HepG2 (cell line): ENCODE measurements around the gene SECTM1. TPM values are rescaled to one million over a fixed set of nuclear protein-coding genes. Genes with fewer than 3 reads are reported as not detected.

Experiments used
- ARHGAP35 ChIP-seq: sonication (generic); formaldehyde crosslinking; IDR thresholded peaks from 2 replicates; pipeline ENCODE4 v1.9.0; 2022; ENCODE audit warnings: mild to moderate bottlenecking, inconsistent platforms, moderate library complexity, missing genetic modification reagents, borderline replicate concordance
- BCL6 ChIP-seq: IDR thresholded peaks from 2 replicates; pipeline ENCODE4 v1.6.1; 2016; ENCODE audit warnings: missing genetic modification reagents, missing compliant biosample characterization
- CHD4 ChIP-seq: fragments of 200-600 bp; sonication (generic); IDR thresholded peaks from 2 replicates; pipeline ENCODE4 v1.7.0; 2017; ENCODE audit warnings: mild to moderate bottlenecking, low read length, borderline replicate concordance
- ELF3 ChIP-seq: IDR thresholded peaks from 2 replicates; pipeline ENCODE4 v1.6.1; 2016; ENCODE audit warnings: missing genetic modification reagents, missing compliant biosample characterization
- FOXA3 ChIP-seq: IDR thresholded peaks from 2 replicates; pipeline ENCODE4 v1.6.1; 2016; ENCODE audit warnings: missing genetic modification reagents, missing compliant biosample characterization
- FOXK1 ChIP-seq: sonication (generic); formaldehyde crosslinking; IDR thresholded peaks from 2 replicates; pipeline ENCODE4 v1.4.0; 2020; ENCODE audit warnings: low read depth, missing genetic modification reagents, borderline replicate concordance
- FOXO4 ChIP-seq: sonication (generic); formaldehyde crosslinking; conservative IDR thresholded peaks from 2 replicates; pipeline ENCODE4 v1.8.1; 2023; ENCODE audit warnings: missing genetic modification reagents
- GFI1 ChIP-seq: sonication (generic); formaldehyde crosslinking; IDR thresholded peaks from 2 replicates; pipeline ENCODE4 v1.5.0; 2020; ENCODE audit warnings: missing genetic modification reagents, mild to moderate bottlenecking, borderline replicate concordance
- HES4 ChIP-seq: sonication (generic); formaldehyde crosslinking; IDR thresholded peaks from 2 replicates; pipeline ENCODE4 v1.9.0; 2021; ENCODE audit warnings: mild to moderate bottlenecking, missing genetic modification reagents, borderline replicate concordance
- JUND ChIP-seq: sonication (generic); formaldehyde crosslinking; IDR thresholded peaks from 2 replicates; pipeline ENCODE4 v1.8.0; 2022; ENCODE audit warnings: mild to moderate bottlenecking, missing genetic modification reagents
- MYC ChIP-seq: sonication (generic); formaldehyde crosslinking; IDR thresholded peaks from 2 replicates; pipeline ENCODE4 v1.9.0; 2021; ENCODE audit warnings: missing genetic modification reagents, borderline replicate concordance
- NCOA2 ChIP-seq: sonication (generic); formaldehyde crosslinking; IDR thresholded peaks from 2 replicates; pipeline ENCODE4 v1.8.0; 2022; ENCODE audit warnings: inconsistent platforms
- NR2F6 ChIP-seq, 2 experiments: IDR thresholded peaks; 2 replicates each; pipeline ENCODE4 v1.6.1; 2016; ENCODE audit warnings: antibody characterized with exemption in 1 of 2, mild to moderate bottlenecking in 1 of 2
- ZBTB7B ChIP-seq: sonication (generic); formaldehyde crosslinking; IDR thresholded peaks from 2 replicates; pipeline ENCODE4 v1.4.0; 2020; ENCODE audit warnings: missing genetic modification reagents
- ZNF160 ChIP-seq: sonication (generic); formaldehyde crosslinking; IDR thresholded peaks from 2 replicates; pipeline ENCODE4 v1.8.0; 2022; ENCODE audit warnings: mild to moderate bottlenecking, inconsistent platforms, missing genetic modification reagents
- ZNF335 ChIP-seq: sonication (generic); formaldehyde crosslinking; IDR thresholded peaks from 2 replicates; pipeline ENCODE4 v1.4.0; 2020; ENCODE audit warnings: missing genetic modification reagents
- ZNF350 ChIP-seq: sonication (generic); formaldehyde crosslinking; IDR thresholded peaks from 2 replicates; pipeline ENCODE4 v1.4.0; 2020; ENCODE audit warnings: mild to moderate bottlenecking, low read depth, missing genetic modification reagents, borderline replicate concordance
- ZNF564 ChIP-seq: sonication (generic); formaldehyde crosslinking; IDR thresholded peaks from 2 replicates; pipeline ENCODE4 v1.8.1; 2023; ENCODE audit warnings: mild to moderate bottlenecking, missing genetic modification reagents
- ZNF567 ChIP-seq: sonication (generic); formaldehyde crosslinking; IDR thresholded peaks from 2 replicates; pipeline ENCODE4 v1.8.1; 2023; ENCODE audit warnings: mild to moderate bottlenecking, missing genetic modification reagents, borderline replicate concordance
- ZNF580 ChIP-seq: IDR thresholded peaks from 2 replicates; pipeline ENCODE4 v1.6.1; 2016; ENCODE audit warnings: low read depth, borderline replicate concordance
- ZNF687 ChIP-seq: sonication (generic); formaldehyde crosslinking; IDR thresholded peaks from 2 replicates; pipeline ENCODE4 v1.5.1; 2020; ENCODE audit warnings: mild to moderate bottlenecking, missing genetic modification reagents, moderate library complexity
- ZNF713 ChIP-seq: sonication (generic); formaldehyde crosslinking; IDR thresholded peaks from 2 replicates; pipeline ENCODE4 v1.4.0; 2020; ENCODE audit warnings: mild to moderate bottlenecking, missing genetic modification reagents
- polyA plus RNA-seq, 8 experiments: library from polyadenylated mRNA; depleted of rRNA in 3 of 8; stranded (reverse) in 7 of 8; unstranded in 1 of 8; fragments of >200 nt; fragmentation: Illumina TruSeq in 4 of 8; extraction: Trizol in 4 of 8; gene quantifications; 2 replicates each; pipeline versions ENCODE4 v1.2.1 to v1.2.3, GENCODE V29; 2011 to 2016; ENCODE audit warnings: low read depth in 4 of 8, missing spikeins in 1 of 8, mixed read lengths in 1 of 8; ENCODE audit not compliant: insufficient read depth in 1 of 8
- total RNA-seq, 5 experiments: library from RNA; depleted of rRNA; stranded (reverse); fragments of >200 nt; fragmentation: Illumina TruSeq; extraction: Trizol; gene quantifications; 2 replicates each; pipeline ENCODE4 v1.2.3, GENCODE V29; 2016; ENCODE audit warnings: low read depth in 1 of 5
- TF ChIP-seq, protein P1 (sequence below): sonication (generic); formaldehyde crosslinking; IDR thresholded peaks from 2 replicates; pipeline ENCODE4 v1.4.0; 2020; ENCODE audit warnings: mild to moderate bottlenecking, missing genetic modification reagents

SECTM1 gene
- total and polyA plus RNA-seq, 2 of the 13 experiments (the other 11 are each of a cell fraction or from before 2014, with no cell fraction given) = 3.5 to 5.3 TPM

- TF ChIP-seq ZNF564 (CRISPR knock-in tag) = no peak
- TF ChIP-seq NCOA2 (CRISPR knock-in tag) = peak; percentile 36; the same call in 1 of the 2 replicates
- TF ChIP-seq FOXK1 = peak; percentile 33; the same call in 1 of the 2 replicates
- no peak for TF ChIP-seq FOXO4 (CRISPR knock-in tag)
- peak; percentile 27; the same call in 1 of the 2 replicates for TF ChIP-seq GFI1 (CRISPR knock-in tag)
- TF ChIP-seq ZNF713 (CRISPR knock-in tag) = no peak
- TF ChIP-seq ZNF160 = no peak
- no peak for TF ChIP-seq ARHGAP35
- 0 out of 2 replicates have a peak, but pooled peaks have one; percentile 30 for TF ChIP-seq ELF3 (CRISPR knock-in tag)
- peak; percentile 13; the same call in 1 of the 2 replicates for TF ChIP-seq HES4 (CRISPR knock-in tag)
- peak; percentile 94 for TF ChIP-seq ZNF687
- 0 out of 2 replicates have a peak, but pooled peaks have one; percentile 41 for TF ChIP-seq FOXA3 (CRISPR knock-in tag)
- peak; percentile 81 for TF ChIP-seq ZBTB7B (CRISPR knock-in tag)
- TF ChIP-seq JUND (CRISPR knock-in tag) = peak; percentile 22; the same call in 1 of the 2 replicates
- TF ChIP-seq ZNF335 (CRISPR knock-in tag) = 0 out of 2 replicates have a peak, but pooled peaks have one; percentile 25
- TF ChIP-seq ZNF567 (CRISPR knock-in tag) = no peak
- 0 out of 2 replicates have a peak, but pooled peaks have one; percentile 50 for TF ChIP-seq ZNF580 (CRISPR knock-in tag)
- TF ChIP-seq, protein P1, sequence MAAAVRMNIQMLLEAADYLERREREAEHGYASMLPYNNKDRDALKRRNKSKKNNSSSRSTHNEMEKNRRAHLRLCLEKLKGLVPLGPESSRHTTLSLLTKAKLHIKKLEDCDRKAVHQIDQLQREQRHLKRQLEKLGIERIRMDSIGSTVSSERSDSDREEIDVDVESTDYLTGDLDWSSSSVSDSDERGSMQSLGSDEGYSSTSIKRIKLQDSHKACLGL (CRISPR knock-in tag) = 0 out of 2 replicates have a peak, but pooled peaks have one; percentile 4
- peak; percentile 39; the same call in 1 of the 2 replicates for TF ChIP-seq NR2F6 (IDR thresholded peaks at IDR 0.05)
- peak; percentile 50; the same call in 1 of the 2 replicates for TF ChIP-seq NR2F6 (CRISPR knock-in tag; IDR thresholded peaks at IDR 0.05)
- TF ChIP-seq ZNF350 = peak; percentile 63; the same call in 1 of the 2 replicates
- peak; percentile 82 for TF ChIP-seq MYC
- peak; percentile 26; the same call in 1 of the 2 replicates for TF ChIP-seq BCL6 (CRISPR knock-in tag)
- TF ChIP-seq CHD4 = 0 out of 2 replicates have a peak, but pooled peaks have one; percentile 51
Measured at GRCh38 chr17:82309656-82310570, 23.7 kb downstream of the SECTM1 start (continued).
